Activated gamma-delta T cell treated with Interleukin-2 at 50 U/mL for 16 hours (primary cell): Measurements from ENCODE around the gene CD68.

Experiments used
- DNase-seq: peaks from one replicate; pipeline ENCODE4 v3.0.0-alpha.2; 2020

CD68 gene

GRCh38 chr17:7559320-7560171 is 19.9 kb upstream of the CD68 start:
- DNase-seq = no peak

- peak; percentile 46 for DNase-seq
Observed at GRCh38 chr17:7560172-7561027, 19.0 kb upstream of the CD68 start.

GRCh38 chr17:7561028-7561575 is 18.3 kb upstream of the CD68 start:
- DNase-seq = peak; percentile 76

- peak; percentile 84 for DNase-seq
Observed at GRCh38 chr17:7561589-7562207, 17.7 kb upstream of the CD68 start, which contains the start of gene SENP3. TSS of gene SENP3 (plus strand) at chr17:7561919. CDS start at chr17:7563077, 1,158 bp downstream.

- no peak for DNase-seq
Observed at GRCh38 chr17:7562208-7562605, 17.2 kb upstream of the CD68 start.

GRCh38 chr17:7563115-7563869 is 16.1 kb upstream of the CD68 start:
- DNase-seq = no peak

- DNase-seq = no peak
Observed at GRCh38 chr17:7569571-7569970, 9.9 kb upstream of the CD68 start.

GRCh38 chr17:7570351-7570750 is 9.1 kb upstream of the CD68 start:
- no peak for DNase-seq

GRCh38 chr17:7572338-7572587 is 7.2 kb upstream of the CD68 start:
- no peak for DNase-seq

GRCh38 chr17:7572588-7573323 is 6.7 kb upstream of the CD68 start:
- peak; percentile 100 for DNase-seq

- peak; percentile 91 for DNase-seq
Observed at GRCh38 chr17:7573324-7574080, 5.9 kb upstream of the CD68 start.

- no peak for DNase-seq
Observed at GRCh38 chr17:7574176-7574953, 5.1 kb upstream of the CD68 start.

GRCh38 chr17:7575481-7575883 is 4.0 kb upstream of the CD68 start:
- DNase-seq = no peak

GRCh38 chr17:7575959-7576358 is 3.5 kb upstream of the CD68 start:
- DNase-seq = no peak

- no peak for DNase-seq
Observed at GRCh38 chr17:7576432-7576937, 3.0 kb upstream of the CD68 start.

GRCh38 chr17:7577327-7578199 is 1.9 kb upstream of the CD68 start:
- DNase-seq = no peak

- DNase-seq = no peak
Observed at GRCh38 chr17:7579834-7580603, 581 bp downstream of the CD68 start.
